ENCODE data around the gene KTN1.

Gene KTN1

DNA sequence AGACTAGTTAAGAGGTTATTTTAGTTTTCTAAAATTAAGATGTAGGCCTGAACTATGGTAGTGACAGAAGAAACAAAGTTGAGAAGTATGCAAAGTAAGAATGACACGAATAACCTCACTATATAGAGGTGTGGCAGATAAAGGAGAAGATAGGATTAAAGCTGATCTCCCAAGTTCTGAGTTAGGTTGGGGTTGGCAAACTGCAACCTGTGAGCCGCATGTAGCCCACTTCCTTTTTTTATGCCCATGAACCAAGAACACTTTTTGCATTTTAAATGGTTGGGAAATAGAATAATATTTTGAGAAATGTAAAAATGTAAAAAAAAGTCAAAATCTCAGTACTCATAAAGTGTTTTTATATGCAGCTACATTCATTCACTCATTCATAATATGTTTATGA, 34.3 kb downstream of the KTN1 start:
- peaks cover 9% of the 10 kb centered on the region for H3K9me3 Mint-ChIP-seq
- peaks cover 69% of the 10 kb centered on the region for H3K36me3 Mint-ChIP-seq (ENCODE audit: low read depth)
- no peak overlapping the region for H3K4me3 Mint-ChIP-seq
- no peaks in the 10 kb centered on the region for H3K27me3 Mint-ChIP-seq (ENCODE audit: low read depth)
- TF ChIP-seq, protein P1, sequence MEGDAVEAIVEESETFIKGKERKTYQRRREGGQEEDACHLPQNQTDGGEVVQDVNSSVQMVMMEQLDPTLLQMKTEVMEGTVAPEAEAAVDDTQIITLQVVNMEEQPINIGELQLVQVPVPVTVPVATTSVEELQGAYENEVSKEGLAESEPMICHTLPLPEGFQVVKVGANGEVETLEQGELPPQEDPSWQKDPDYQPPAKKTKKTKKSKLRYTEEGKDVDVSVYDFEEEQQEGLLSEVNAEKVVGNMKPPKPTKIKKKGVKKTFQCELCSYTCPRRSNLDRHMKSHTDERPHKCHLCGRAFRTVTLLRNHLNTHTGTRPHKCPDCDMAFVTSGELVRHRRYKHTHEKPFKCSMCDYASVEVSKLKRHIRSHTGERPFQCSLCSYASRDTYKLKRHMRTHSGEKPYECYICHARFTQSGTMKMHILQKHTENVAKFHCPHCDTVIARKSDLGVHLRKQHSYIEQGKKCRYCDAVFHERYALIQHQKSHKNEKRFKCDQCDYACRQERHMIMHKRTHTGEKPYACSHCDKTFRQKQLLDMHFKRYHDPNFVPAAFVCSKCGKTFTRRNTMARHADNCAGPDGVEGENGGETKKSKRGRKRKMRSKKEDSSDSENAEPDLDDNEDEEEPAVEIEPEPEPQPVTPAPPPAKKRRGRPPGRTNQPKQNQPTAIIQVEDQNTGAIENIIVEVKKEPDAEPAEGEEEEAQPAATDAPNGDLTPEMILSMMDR (IDR thresholded peaks at IDR 0.05; ENCODE audit: unreplicated experiment in 3 of 3), result no peak
- no peak overlapping the region for H3K27ac Mint-ChIP-seq
- H3K4me1 Mint-ChIP-seq, result peaks cover 33% of the 10 kb centered on the region

DNA sequence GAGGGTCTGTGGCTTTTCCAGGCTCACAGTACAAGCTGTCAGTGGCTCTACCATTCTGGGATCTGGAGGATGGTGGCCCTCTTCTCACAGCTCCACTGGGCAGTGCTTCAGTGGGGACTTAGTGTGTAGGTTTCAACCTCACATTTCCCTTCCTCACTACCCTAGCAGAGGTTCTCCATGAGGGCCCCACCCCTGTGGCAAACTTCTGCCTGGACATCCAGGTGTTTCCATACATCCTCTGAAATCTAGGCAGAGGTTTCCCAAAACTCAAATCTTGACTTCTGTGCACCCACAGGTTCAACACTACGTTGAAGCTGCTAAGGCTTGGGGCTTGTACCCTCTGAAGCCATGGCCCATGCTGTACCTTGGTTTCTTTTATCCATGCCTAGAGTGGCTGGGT, 40.3 kb downstream of the KTN1 start:
- H3K4me3 Mint-ChIP-seq, result no peak overlapping the region
- H3K36me3 Mint-ChIP-seq (ENCODE audit: low read depth), result peaks cover 86% of the 10 kb centered on the region
- H3K4me1 Mint-ChIP-seq, result peaks cover 25% of the 10 kb centered on the region
- TF ChIP-seq, protein P1 (IDR thresholded peaks at IDR 0.05; ENCODE audit: unreplicated experiment in 3 of 3), result no peak
- no peak overlapping the region for H3K27ac Mint-ChIP-seq
- H3K9me3 Mint-ChIP-seq, result peaks cover 21% of the 10 kb centered on the region
- H3K27me3 Mint-ChIP-seq (ENCODE audit: low read depth), result no peaks in the 10 kb centered on the region

DNA sequence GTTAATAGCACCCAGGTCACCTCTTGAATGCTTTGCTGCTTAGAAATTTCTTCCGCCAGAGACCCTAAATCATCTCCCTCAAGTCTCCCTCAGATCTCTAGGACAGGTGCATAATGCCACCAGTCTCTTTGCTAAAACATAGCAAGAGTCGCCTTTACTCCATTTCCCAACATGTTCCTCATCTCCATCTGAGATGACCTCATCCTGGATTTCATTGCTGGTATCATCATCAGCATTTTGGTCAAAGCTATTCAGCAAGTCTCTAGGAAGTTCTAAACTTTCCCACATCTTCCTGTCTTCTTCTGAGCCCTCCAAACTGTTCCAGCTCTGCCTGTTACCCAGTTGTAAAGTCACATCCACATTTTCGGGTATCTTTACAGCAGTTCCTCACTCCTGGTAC, 41.0 kb downstream of the KTN1 start:
- Mint-ChIP-seq H3K4me1 (peaks cover 23% of the 10 kb centered on the region), H3K4me3 (no peak overlapping the region), H3K9me3 (peaks cover 21% of the 10 kb centered on the region), H3K36me3 (ENCODE audit: low read depth) (peaks cover 84% of the 10 kb centered on the region), H3K27me3 (ENCODE audit: low read depth) (no peaks in the 10 kb centered on the region), H3K27ac (no peak overlapping the region)
- TF ChIP-seq, protein P1 (IDR thresholded peaks at IDR 0.05; ENCODE audit: unreplicated experiment in 3 of 3), result no peak

DNA sequence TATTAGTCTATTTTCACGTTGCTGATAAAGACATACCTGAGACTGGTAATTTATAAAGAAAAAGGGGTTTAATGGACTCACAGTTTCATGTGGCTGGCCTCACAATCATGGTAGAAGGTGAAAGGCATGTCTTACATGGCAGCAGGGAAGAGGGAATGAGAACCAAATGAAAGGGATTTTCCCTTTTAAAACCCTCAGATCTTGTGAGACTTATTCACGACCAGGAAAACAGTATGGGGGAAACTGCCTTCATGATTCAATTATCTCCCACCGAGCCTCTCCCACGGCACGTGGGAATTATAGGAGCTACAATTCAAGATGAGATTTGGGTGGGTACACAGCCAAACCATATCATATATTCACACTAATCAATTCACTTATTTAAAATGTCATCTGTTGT, 41.4 kb downstream of the KTN1 start:
- TF ChIP-seq, protein P1 (IDR thresholded peaks at IDR 0.05; ENCODE audit: unreplicated experiment in 3 of 3), result no peak
- Mint-ChIP-seq H3K4me1 (peaks cover 23% of the 10 kb centered on the region), H3K9me3 (peaks cover 21% of the 10 kb centered on the region), H3K27me3 (ENCODE audit: low read depth) (no peaks in the 10 kb centered on the region), H3K36me3 (ENCODE audit: low read depth) (peaks cover 84% of the 10 kb centered on the region), H3K27ac (no peak overlapping the region), H3K4me3 (no peak overlapping the region)

DNA sequence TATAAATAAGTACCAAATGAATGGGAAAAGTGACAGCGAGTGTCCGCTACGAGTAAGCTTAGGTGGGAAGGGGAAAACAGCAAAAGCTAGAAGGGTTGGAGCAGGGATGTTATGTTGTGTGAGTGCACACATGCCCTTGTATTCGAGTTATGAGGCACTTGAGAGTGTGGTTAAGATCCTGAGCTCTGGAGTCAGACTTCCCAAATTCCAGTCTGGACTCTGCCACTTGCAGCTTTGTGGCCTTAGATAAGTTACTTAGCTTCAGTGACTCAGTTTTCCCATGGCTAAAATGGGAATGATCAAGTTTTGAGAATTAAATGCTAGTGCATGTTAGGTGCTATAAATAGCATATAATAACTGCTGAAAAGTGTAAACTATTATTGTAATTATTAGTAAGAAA, 44.9 kb downstream of the KTN1 start:
- no peak overlapping the region for H3K27ac Mint-ChIP-seq
- no peaks in the 10 kb centered on the region for H3K27me3 Mint-ChIP-seq (ENCODE audit: low read depth)
- TF ChIP-seq, protein P1 (IDR thresholded peaks at IDR 0.05; ENCODE audit: unreplicated experiment in 3 of 3), result no peak
- peaks cover 75% of the 10 kb centered on the region for H3K36me3 Mint-ChIP-seq (ENCODE audit: low read depth)
- H3K4me1 Mint-ChIP-seq, result peaks cover 24% of the 10 kb centered on the region
- peaks cover 10% of the 10 kb centered on the region for H3K9me3 Mint-ChIP-seq
- no peak overlapping the region for H3K4me3 Mint-ChIP-seq

DNA sequence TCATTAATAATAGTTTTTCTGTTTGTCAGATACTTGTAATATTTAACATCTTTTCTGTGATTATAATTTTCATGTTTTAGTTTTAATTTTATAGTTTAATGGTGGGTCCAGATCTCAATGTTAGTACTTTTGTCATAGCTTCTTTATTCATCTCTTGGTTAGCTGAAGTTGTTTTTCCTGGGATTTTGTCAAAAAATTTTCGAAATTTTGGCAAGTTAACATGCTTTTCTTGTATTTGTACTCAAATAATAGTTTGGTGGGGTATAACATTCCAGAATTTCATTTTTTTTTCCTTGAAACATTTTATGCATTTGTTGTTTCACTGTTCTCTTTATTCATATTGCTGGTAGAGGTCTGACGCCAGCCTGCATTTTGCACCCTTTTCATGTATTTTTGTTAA, 45.5 kb downstream of the KTN1 start:
- Mint-ChIP-seq H3K36me3 (ENCODE audit: low read depth) (peaks cover 75% of the 10 kb centered on the region), H3K4me3 (no peak overlapping the region), H3K27me3 (ENCODE audit: low read depth) (no peaks in the 10 kb centered on the region), H3K27ac (peak overlapping the region in 2 of 3 experiments; percentile 7 to 18), H3K9me3 (peaks cover 6% of the 10 kb centered on the region), H3K4me1 (peaks cover 24% of the 10 kb centered on the region)
- TF ChIP-seq, protein P1 (IDR thresholded peaks at IDR 0.05; ENCODE audit: unreplicated experiment in 3 of 3), result no peak

Data from nephron (organoid).